Measurements from ENCODE around the gene TRMT1.

- TF ChIP-seq CTCF (IDR thresholded peaks at IDR 0.05) (no peak), POLR2A (IDR thresholded peaks at IDR 0.05) (no peak), POLR2AphosphoS5 (IDR thresholded peaks at IDR 0.05) (no peak), EP300 (IDR thresholded peaks at IDR 0.05) (no peak)
Observed at GRCh38 chr19:13128583-13128982, 12.0 kb upstream of the TRMT1 start.

Measured in gastroesophageal sphincter (tissue), 3 donors.